Measurements from ENCODE around the gene ARL6IP4.

The ARL6IP4 gene

GRCh38 chr12:123031171-123031845 lies 50.8 kb downstream of the ARL6IP4 start:
- Histone ChIP-seq H3K4me3 (ENCODE audit: low read length) (no peak overlapping the region), H3K36me3 (ENCODE audit: control insufficient read depth, insufficient read depth, low read length) (no peaks in the 10 kb centered on the region), H3K9me3 (ENCODE audit: control insufficient read depth, insufficient read depth, low read length) (no peaks in the 10 kb centered on the region), H3K27me3 (ENCODE audit: control insufficient read depth, insufficient read depth, low read length) (no peaks in the 10 kb centered on the region), H3K27ac (ENCODE audit: low read length) (no peak overlapping the region), H3K4me1 (ENCODE audit: control insufficient read depth, insufficient read depth, low read length) (0 out of 2 replicates have a peak, but pooled peaks cover 1% of the 10 kb centered on the region)
- WGBS (ENCODE audit: insufficient coverage, insufficient read length), result no CpG with 5 or more reads among the region's 10 CpGs
- no peak for DNase-seq (ENCODE audit: low read depth, low spot score)
